SJCRH30 (cell line): ENCODE results near the gene MCUB. TPM values are rescaled to one million over a fixed set of nuclear protein-coding genes. Genes with fewer than 3 reads are reported as not detected.

Experiments
- DNase-seq, 2 experiments: peaks; one replicate each; pipeline ENCODE4 v3.0.0-alpha.2; 2015 to 2020
- H3K27ac ChIP-seq: fragments of 250-450 bp; sonication (Bioruptor Pico); 2 replicates; pipeline ENCODE4 v1.5.1; 2020; ENCODE audit warnings: mild to moderate bottlenecking, moderate library complexity
- H3K27me3 ChIP-seq: fragments of 250-450 bp; sonication (Bioruptor Pico); 2 replicates; pipeline ENCODE4 v1.5.1; 2020; ENCODE audit warnings: mild to moderate bottlenecking, moderate library complexity
- H3K36me3 ChIP-seq: fragments of 250-450 bp; sonication (Bioruptor Pico); 2 replicates; pipeline ENCODE4 v1.5.1; 2020; ENCODE audit warnings: mild to moderate bottlenecking, moderate library complexity
- H3K4me1 ChIP-seq: fragments of 250-450 bp; sonication (Bioruptor Pico); 2 replicates; pipeline ENCODE4 v1.5.1; 2020; ENCODE audit warnings: mild to moderate bottlenecking, moderate library complexity
- H3K4me3 ChIP-seq: fragments of 250-450 bp; sonication (Bioruptor Pico); 2 replicates; pipeline ENCODE4 v1.5.1; 2020; ENCODE audit warnings: mild to moderate bottlenecking, moderate library complexity
- H3K9me3 ChIP-seq: fragments of 250-450 bp; sonication (Bioruptor Pico); replicated peaks from 2 replicates; pipeline ENCODE4 v1.5.1; 2020; ENCODE audit warnings: mild to moderate bottlenecking, moderate library complexity
- total RNA-seq: library from RNA; depleted of rRNA; stranded (reverse); fragments of >200 nt; shearing (Covaris generic); gene quantifications from 2 replicates; pipeline ENCODE4 v1.2.3, GENCODE V29; 2014

The MCUB gene
- total RNA-seq, 1 experiment from 2014 or later, result 46.1 TPM

DNA sequence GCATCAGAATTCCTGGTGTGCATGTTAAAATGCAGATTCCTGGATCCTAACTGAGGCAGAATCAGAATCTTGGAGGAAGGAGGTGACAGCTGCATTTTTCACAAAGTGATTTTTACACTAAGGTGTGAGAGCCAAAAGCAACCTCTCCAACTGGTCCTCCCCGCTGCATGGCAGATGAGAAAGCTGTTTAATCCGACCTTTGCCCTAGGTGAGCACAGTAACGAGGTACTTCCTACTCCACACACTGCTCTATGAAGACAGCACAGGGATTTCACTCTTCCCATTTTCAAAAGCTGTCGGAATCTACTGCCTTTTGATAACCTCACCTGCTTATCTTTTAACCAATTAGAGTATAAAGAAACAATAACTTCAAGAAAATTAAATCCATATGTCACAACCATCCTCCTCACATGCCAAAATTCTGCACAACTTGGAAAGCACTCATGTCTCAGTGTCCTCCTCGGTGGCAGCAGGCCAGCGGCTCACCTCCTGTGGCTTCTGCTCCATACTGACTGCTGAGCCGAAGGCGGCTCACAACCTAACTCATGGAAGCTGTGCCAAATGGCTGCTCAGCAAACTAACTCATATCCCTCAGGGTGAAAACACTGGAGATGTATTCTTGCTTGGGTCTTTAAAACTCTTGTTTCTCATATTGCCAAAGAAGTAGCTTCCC lies 139.6 kb downstream of the MCUB start:
- Histone ChIP-seq H3K9me3 (no peaks in the 10 kb centered on the region), H3K4me3 (no peak overlapping the region), H3K27me3 (no peaks in the 10 kb centered on the region), H3K4me1 (peaks cover 5% of the 10 kb centered on the region; the same call in 1 of the 2 replicates), H3K36me3 (peaks cover 3% of the 10 kb centered on the region; the same call in 1 of the 2 replicates), H3K27ac (no peak overlapping the region)
- DNase-seq, result no peak

DNA sequence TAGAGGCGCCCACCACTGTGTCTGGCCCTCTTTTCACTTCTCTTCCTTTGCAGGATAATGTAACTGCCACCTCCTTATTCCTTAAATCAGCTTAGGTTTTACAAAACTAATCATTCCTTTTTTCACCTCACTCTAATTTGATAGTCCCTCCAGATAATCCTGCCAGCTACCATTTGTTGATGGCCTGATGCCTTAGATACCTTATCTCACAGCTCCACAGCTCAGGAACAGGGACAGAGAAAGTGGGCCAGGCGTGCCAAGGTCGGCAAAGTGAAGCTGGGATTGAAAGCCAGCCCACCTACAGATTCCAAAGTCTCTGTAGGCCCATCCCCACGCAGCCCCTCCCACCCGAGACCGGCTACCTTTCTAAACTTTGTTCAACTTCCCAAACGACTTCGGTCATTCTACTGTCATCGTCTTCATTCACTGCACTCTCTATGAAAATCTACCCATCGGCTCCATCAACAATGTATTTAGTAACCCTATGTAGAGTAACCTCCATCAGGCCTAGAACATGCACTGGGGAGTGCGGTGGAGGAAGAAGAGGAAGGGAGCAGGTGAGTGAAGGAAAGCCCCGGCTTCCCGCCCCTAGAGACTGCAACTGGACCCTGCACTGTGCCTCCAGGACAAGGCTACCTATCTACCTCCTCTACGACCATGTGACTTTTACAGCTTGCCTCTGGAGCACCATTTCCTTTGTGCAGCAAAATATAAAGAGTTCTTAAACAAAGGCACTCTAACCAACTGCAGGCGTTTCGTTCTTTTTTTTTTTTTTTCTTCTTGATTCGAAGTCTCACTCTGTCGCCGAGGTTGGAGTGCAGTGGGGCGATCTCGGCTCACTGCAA lies 141.7 kb downstream of the MCUB start:
- Histone ChIP-seq H3K27me3 (no peaks in the 10 kb centered on the region), H3K36me3 (peaks cover 2% of the 10 kb centered on the region; the same call in 1 of the 2 replicates), H3K4me3 (peak overlapping the region; percentile 73), H3K27ac (peak overlapping the region; percentile 64; the same call in 1 of the 2 replicates), H3K4me1 (peaks cover 5% of the 10 kb centered on the region; the same call in 1 of the 2 replicates), H3K9me3 (no peaks in the 10 kb centered on the region)
- peak in 1 of 2 experiments; percentile 10 for DNase-seq

DNA sequence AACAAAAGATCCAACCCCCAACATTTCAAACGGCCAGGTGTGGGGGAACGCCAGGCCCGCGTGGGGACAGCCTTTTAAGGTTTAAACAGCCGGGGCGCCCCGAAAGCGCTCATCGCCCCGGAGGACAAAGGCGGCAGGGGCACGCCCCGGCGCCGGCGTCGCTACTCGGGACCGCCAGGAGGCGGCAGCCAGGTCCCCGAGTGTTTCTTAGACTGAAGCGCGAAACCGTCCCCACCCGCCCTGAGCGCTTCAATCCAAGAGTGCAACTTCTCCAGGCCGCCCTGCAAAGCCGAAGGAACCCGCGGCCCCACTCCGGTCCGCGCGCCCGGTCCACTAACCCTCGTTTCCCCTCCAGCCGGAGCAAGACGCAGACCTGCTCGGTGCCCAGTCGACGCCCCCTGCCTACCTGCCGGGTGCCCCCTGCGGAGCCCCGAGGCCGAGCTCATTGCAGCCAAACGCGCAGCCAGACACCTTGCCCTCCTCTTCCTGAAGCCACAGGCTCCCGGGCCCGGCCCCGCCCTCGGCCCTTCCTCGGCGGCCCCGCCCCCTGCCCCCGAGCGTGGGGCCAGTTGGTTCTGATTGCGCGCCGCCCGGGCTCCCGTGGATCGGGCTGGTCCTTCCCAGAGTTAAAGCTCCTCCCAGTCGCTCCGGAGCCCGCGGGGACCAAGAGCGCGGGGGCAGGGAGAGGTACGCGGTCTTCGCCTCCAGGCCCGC lies 143.1 kb downstream of the MCUB start, which contains the start of gene CASP6:
Gene CASP6, minus strand, starts transcription at position 496 of the 714 bp plus-strand sequence. Its CDS starts 50 bp downstream, at position 446.
- H3K27me3 ChIP-seq, result no peaks in the 10 kb centered on the region
- H3K27ac ChIP-seq, result peak within 1 kb of the TSS; percentile 64
- H3K9me3 ChIP-seq, result no peaks in the 10 kb centered on the region
- H3K4me1 ChIP-seq, result peaks cover 5% of the 10 kb centered on the region; the same call in 1 of the 2 replicates
- DNase-seq, result peak; percentile 78 to 83
- H3K36me3 ChIP-seq, result no peaks in the 10 kb centered on the region; the same call in 1 of the 2 replicates
- peak within 1 kb of the TSS; percentile 73 for H3K4me3 ChIP-seq

DNA sequence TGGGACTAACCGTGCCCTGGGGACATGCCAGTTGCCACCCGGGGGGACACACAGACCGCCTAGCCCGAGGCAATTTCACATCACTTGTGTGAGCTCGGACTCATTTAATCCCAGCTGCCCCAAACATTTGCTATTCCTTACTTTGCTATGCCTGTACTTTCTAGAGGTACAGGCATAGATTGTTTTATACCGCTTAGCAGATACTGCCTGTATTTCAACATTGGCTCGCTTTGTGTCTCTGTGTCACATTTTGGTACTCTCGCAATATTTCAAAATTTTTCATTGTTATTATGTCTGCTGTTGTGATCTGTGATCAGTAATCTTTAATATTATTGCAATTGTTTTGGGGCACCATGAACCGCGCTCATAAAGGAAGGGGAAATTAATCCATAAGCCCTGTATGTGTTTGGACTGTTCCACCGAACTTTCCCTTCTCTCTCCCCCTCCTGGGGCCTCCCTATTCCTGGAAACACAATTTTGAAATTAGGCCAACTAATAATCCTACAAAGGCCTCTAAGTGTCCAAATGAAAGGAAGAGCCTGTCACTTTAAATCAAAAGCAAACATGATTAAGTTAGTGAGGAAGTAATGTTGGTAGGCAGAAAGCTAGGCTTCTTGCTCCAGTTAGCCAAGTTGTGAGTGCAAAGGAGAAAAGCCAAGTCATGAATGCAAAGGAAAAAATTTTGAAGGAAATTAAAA lies 143.8 kb downstream of the MCUB start:
- Histone ChIP-seq H3K27ac (peak overlapping the region; percentile 64), H3K27me3 (no peaks in the 10 kb centered on the region), H3K4me3 (peak overlapping the region; percentile 73), H3K36me3 (no peaks in the 10 kb centered on the region; the same call in 1 of the 2 replicates), H3K4me1 (peaks cover 5% of the 10 kb centered on the region; the same call in 1 of the 2 replicates), H3K9me3 (no peaks in the 10 kb centered on the region)
- DNase-seq, result peak in 1 of 2 experiments; percentile 23

DNA sequence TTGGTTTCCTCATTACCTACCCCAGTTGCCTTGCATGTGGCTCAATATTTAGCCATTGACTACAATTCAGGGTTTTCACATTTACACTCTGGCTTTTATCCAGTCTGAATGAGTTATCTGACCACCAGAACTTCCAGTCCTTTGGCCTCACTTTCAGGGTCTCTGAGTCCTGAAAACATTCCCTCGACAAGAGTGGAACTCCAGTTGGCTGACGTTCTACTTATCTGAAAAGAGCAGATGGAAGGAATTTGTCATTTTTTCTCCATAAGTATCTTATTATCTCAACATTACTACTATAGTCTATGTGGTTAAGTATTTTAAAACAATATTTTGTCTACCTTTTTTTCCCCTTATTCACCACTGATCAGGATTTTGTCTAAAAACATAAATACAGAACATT lies 148.4 kb downstream of the MCUB start:
- Histone ChIP-seq H3K4me1 (peaks cover 5% of the 10 kb centered on the region; the same call in 1 of the 2 replicates), H3K9me3 (no peaks in the 10 kb centered on the region), H3K27me3 (no peaks in the 10 kb centered on the region), H3K27ac (no peak overlapping the region), H3K36me3 (0 out of 2 replicates have a peak, but pooled peaks cover under 1% of the 10 kb centered on the region), H3K4me3 (no peak overlapping the region)
- no peak for DNase-seq

DNA sequence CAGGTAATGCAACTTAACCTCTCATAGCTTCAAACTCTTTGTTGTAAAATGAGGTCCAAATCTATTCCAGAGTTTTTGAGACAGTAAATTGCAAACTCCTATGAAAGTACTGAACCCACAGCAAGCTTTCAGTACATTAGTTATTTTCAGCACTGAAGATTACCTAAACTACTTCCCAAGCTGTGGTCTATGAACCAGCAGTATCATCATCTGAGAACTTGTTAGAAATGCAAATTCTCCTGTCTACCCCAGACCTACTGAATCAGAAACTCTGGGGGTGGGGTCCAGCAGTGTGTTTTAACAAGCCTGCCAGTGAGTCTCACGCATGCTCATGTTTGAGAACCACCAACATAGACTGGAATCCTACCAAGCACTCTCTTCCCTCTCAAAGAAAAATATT lies 148.9 kb downstream of the MCUB start:
- H3K4me3 ChIP-seq, result no peak overlapping the region
- no peaks in the 10 kb centered on the region for H3K27me3 ChIP-seq
- DNase-seq, result no peak
- H3K9me3 ChIP-seq, result no peaks in the 10 kb centered on the region
- no peak overlapping the region for H3K27ac ChIP-seq
- H3K36me3 ChIP-seq, result peaks cover 5% of the 10 kb centered on the region; the same call in 1 of the 2 replicates
- peaks cover 3% of the 10 kb centered on the region; the same call in 1 of the 2 replicates for H3K4me1 ChIP-seq

DNA sequence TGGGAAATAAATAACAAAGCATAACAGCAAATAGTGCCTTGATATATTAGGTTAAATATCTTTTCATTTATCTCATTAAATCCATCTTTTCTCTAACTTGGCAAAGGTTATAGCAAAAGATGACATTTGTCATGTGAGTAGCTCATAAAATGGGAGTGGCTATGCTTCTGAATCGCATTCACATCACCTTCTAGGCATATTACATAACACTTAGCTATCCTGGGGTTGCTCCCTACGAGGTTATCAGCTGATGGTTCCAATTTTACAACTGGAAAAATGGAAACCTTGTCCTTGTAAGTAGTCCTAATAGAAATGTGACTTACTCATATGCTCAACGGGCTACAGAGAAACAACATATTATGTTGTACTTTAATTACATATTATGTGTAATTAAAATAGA lies 153.5 kb downstream of the MCUB start:
- no peaks in the 10 kb centered on the region for H3K9me3 ChIP-seq
- no peak for DNase-seq

DNA sequence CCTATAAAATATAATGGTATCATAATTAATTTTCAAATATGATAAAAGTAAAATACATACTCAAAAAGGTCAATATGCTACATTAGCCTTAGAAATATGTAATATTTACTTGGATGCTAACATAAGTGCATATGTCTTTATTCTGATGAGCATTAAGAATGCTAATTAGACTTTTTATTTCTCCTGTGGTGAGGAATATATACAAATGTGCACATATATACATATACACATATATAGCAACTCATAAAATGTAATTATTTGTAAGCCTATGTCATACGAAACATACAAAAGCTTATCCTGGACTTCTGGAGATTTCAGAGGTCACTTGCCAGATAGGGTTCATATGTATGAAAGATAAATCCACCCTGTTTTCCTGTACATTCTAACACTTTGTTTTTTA lies 158.7 kb downstream of the MCUB start:
- no peak overlapping the region for H3K27ac ChIP-seq
- H3K4me3 ChIP-seq, result no peak overlapping the region
- H3K9me3 ChIP-seq, result no peaks in the 10 kb centered on the region
- no peaks in the 10 kb centered on the region for H3K27me3 ChIP-seq
- no peak for DNase-seq
- peaks cover 4% of the 10 kb centered on the region for H3K36me3 ChIP-seq
- H3K4me1 ChIP-seq, result no peaks in the 10 kb centered on the region

More for the DNA sequence above, 153.5 kb downstream of the MCUB start:
- Histone ChIP-seq H3K27me3 (no peaks in the 10 kb centered on the region), H3K4me1 (no peaks in the 10 kb centered on the region), H3K36me3 (peaks cover 7% of the 10 kb centered on the region; the same call in 1 of the 2 replicates), H3K4me3 (no peak overlapping the region), H3K27ac (no peak overlapping the region)

DNA sequence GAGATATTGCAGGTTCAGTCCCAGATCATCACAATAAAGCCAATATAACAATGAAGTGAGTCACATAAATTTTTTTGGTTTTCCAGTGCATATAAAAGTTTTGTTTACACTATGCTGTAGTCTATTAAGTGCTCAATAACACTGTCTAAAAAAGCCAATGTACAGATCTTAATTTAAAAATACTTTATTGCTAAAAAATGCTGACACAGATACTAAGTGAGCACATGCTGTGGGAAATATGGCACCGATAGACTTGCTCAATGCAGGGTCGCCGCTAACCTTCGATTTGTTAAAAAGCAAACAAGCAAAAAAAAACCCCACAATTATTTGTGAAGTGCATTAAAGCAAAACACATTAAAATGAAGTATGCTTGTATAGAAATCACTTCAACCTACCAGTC lies 159.6 kb downstream of the MCUB start:
- Histone ChIP-seq H3K27me3 (no peaks in the 10 kb centered on the region), H3K4me3 (no peak overlapping the region), H3K27ac (no peak overlapping the region), H3K4me1 (no peaks in the 10 kb centered on the region), H3K9me3 (no peaks in the 10 kb centered on the region), H3K36me3 (peaks cover 2% of the 10 kb centered on the region; the same call in 1 of the 2 replicates)
- no peak for DNase-seq

DNA sequence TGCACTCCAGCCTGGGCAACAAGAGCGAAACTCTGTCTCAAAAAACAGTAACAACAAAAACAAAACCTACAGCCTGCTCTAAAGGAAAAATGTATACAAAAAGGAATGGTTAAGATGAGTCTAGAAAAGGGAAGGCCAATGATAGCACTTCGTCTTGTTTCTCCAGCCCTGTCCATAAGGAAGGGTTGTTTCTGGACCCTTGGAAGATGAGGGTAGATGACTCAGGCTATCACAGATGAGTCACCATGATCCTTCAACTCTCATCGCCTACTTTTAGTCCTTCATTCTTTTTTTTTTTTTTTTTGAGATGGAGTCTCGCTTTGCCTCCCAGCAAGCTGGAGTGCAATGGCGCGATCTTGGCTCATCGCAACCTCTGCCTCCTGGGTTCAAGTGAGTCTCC lies 161.0 kb downstream of the MCUB start:
- Histone ChIP-seq H3K4me1 (no peaks in the 10 kb centered on the region), H3K27me3 (no peaks in the 10 kb centered on the region), H3K36me3 (no peaks in the 10 kb centered on the region; the same call in 1 of the 2 replicates), H3K4me3 (no peak overlapping the region), H3K9me3 (no peaks in the 10 kb centered on the region), H3K27ac (no peak overlapping the region)
- no peak for DNase-seq

DNA sequence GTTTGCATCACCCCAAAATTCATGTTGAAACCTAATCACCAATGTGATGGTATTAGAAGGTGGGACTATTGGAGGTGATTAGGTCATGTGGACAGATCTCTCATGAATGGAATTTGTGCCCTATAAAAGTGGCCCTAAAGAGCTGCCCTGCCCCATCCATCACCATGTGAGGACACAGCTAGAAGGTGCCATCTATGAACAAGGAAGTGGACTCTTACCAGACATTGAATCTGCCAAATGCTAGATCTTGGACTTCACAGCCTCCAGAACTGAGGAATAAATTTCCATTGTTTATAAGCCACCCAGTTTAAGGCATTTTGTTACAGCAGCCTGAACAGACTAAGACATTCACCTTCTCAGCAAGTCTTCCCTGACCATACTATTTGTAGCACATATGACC lies 162.3 kb downstream of the MCUB start:
- Histone ChIP-seq H3K9me3 (no peaks in the 10 kb centered on the region), H3K27ac (no peak overlapping the region), H3K36me3 (no peaks in the 10 kb centered on the region; the same call in 1 of the 2 replicates), H3K27me3 (no peaks in the 10 kb centered on the region), H3K4me1 (no peaks in the 10 kb centered on the region), H3K4me3 (no peak overlapping the region)
- no peak for DNase-seq

DNA sequence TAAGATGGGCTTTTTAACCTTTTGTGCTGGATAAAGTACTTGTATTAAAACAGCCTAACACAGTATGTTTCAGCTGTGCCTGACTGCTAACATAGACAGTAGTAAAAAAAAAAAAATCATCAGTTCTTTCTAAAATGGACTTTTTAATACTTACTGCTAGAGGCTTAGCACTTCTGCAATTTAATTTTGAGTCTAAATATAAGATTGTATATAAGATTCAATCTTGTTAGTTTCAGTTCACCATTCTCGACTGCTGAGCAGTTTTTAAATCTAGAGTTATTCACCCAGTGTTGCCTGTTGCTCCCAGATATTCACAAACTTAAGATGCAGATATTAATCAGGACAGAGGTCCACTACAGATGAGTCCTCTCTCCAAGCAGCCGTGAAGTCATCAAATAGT lies 163.1 kb downstream of the MCUB start:
- H3K4me1 ChIP-seq, result no peaks in the 10 kb centered on the region

DNA sequence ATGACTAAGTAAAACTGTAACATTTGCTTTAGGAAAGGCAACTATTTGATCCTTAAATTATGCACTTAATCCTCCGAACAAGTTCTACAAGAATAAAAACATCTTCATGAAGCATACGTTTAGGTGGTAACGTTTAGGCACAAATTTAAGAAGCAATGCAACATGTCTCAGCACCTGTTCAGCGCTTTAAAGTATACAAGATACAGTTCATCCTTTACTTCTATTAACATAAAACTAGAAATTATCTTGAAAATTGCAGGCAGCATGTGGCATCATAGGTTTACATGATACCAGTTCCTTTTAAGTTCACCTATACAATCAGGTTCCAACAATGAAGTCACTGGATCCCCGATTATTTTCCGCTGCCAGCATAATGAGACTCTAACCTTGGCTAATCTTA lies 168.3 kb downstream of the MCUB start:
- no peak for DNase-seq
- Histone ChIP-seq H3K4me1 (0 out of 2 replicates have a peak, but pooled peaks cover 7% of the 10 kb centered on the region), H3K36me3 (no peaks in the 10 kb centered on the region), H3K4me3 (peak overlapping the region; percentile 98), H3K9me3 (no peaks in the 10 kb centered on the region), H3K27ac (no peak overlapping the region), H3K27me3 (no peaks in the 10 kb centered on the region)

More for the DNA sequence above, 163.1 kb downstream of the MCUB start:
- Histone ChIP-seq H3K36me3 (no peaks in the 10 kb centered on the region; the same call in 1 of the 2 replicates), H3K9me3 (no peaks in the 10 kb centered on the region), H3K27me3 (no peaks in the 10 kb centered on the region), H3K27ac (no peak overlapping the region), H3K4me3 (no peak overlapping the region)
- DNase-seq, result no peak
